Medulla oblongata (tissue), 1 donor: ENCODE data around the gene ATP6V0A1.
"Not testable (repeated sequence)": the region's sequence is repeated elsewhere in the genome, so short reads cannot be mapped to it uniquely, and the experiment has no call there.

Source experiments
- DNase-seq: peaks from one replicate; pipeline ENCODE4 v3.0.0-alpha.2; 2015; ENCODE audit errors: extremely low spot score

The ATP6V0A1 gene

GRCh38 chr17:42519546-42520491, 61.1 kb downstream of the ATP6V0A1 start:
- peak; percentile 94 for DNase-seq

DNA sequence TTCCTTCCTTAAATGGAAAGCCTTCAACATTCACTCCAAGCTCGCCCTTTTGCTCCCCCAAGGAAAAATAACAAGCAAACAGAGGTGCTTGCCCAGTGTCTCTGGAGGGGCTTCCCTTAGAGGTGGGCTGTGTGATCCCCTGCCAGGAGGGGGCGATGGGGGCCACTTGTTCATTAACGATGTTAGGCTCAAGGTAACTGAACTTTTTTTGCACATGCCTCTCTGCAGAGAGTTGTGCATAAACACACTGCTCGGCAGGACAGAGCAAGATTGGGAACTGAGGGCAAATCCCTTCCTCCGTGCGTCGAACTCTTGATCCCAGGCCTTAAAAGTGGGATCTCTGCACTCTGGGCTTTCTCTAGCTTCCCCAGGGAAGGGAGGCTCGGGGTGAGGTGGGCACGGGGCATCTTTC, 61.9 kb downstream of the ATP6V0A1 start:
- no peak for DNase-seq

- DNase-seq = no peak
Measured at GRCh38 chr17:42521036-42521435, 62.4 kb downstream of the ATP6V0A1 start.

- DNase-seq = no peak
Measured at GRCh38 chr17:42521666-42522262, 63.1 kb downstream of the ATP6V0A1 start.

DNA sequence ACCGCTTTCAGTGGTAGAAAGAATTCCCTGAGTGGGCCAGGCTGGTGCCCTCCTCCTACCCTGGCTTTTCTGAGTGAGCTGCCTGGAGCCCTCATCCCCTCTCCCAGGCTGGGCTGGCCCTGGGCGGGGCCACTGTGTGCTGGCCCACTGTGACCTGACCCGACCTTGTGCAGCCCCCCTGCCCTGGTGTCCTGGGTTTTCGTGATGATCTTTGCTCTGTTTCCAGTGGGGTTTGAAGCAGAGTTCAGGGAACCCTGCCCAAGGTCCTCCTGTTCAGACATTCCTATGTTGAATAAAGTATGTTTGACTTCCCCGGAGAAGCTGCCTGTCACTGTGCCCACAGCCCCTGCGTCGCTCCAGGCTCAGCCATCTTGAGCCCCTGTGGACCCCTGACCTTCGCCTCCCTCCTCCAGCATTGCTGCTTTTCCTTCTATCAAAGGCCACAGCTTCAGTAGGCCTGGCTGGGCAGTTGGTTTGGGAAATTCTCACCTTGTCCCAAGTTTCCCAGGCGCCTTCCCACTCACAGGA, 63.6 kb downstream of the ATP6V0A1 start:
- DNase-seq = no peak

DNA sequence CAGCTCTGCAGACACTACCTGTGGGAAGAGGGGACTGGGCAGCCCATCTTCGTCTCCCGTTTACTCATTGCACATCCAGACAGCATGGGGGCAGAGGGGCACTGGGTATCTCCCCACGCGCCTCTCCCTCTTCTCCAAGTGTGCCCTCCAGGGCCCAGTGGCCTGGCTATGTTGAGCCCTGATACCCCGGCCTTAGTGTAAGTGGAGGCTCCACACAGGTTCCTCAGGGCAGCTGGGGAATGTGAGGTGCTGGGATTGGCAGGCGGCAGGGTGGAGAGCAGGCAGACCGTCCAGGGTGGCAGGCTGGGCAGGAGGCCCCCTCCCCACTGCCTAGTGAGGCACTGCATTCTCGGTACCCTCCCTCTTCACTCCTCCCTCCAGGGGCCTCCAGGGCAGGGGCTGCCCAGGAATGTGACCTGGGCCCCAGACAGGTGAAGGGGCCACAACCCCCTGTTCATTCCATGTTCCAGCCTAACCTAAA, 64.2 kb downstream of the ATP6V0A1 start:
- no peak for DNase-seq

GRCh38 chr17:42525221-42525620, 66.5 kb downstream of the ATP6V0A1 start:
- DNase-seq = no peak

- DNase-seq = no peak
Measured at GRCh38 chr17:42526031-42526444, 67.4 kb downstream of the ATP6V0A1 start.

- DNase-seq = no peak
Measured at GRCh38 chr17:42527932-42528331, 69.3 kb downstream of the ATP6V0A1 start.

GRCh38 chr17:42529061-42529460, 70.4 kb downstream of the ATP6V0A1 start:
- no peak for DNase-seq

GRCh38 chr17:42530952-42531454, 72.3 kb downstream of the ATP6V0A1 start:
- DNase-seq = no peak

GRCh38 chr17:42531455-42532354, 73.0 kb downstream of the ATP6V0A1 start:
- peak; percentile 62 for DNase-seq

DNA sequence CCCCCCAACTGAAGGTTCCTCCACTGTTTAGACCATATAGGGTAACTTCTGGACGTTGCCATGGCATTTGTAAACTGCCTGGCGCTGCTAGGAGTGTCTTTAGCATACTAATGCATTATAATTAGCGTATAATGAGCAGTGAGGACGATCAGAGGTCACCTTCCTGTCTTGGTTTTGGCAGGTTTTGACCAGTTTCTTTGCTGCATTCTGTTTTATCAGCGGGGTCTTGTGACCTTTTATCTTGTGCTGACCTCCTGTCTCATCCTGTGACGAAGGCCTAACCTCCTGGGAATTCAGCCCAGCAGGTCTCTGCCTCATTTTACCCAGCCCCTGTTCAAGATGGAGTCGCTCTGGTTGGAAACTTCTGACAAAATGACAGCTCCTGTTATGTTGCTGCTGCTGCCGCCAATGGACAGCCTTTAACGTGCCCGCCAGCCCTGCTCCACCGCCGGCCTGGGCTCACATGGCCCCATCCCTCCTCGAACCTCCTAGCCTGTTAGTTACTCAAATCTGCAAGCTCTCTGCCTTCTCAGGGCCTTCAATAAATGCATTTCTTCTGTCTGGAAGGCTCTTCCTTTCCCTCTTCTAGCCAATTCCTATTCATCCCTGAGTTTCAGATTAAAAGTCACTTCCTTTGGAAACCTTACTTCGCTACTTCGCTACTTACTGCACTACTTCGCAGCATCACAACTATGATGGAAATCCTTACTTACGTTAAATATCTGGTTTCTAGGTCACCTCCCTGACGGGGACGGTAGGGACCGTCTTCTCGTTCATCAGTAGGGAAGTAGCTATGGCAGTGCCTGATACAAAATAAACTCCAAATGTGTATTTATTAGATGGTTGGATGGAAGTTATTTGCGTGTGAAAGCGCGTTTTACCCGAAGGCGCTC, 76.7 kb downstream of the ATP6V0A1 start:
- no peak for DNase-seq

- peak; percentile 97 for DNase-seq
Measured at GRCh38 chr17:42536048-42536371, 77.3 kb downstream of the ATP6V0A1 start, which contains the start of gene NAGLU. Gene NAGLU (plus strand): TSS chr17:42536241. CDS start chr17:42536273, 32 bp downstream.

GRCh38 chr17:42536372-42537155, 77.9 kb downstream of the ATP6V0A1 start:
- DNase-seq = peak; percentile 60

GRCh38 chr17:42537156-42537805, 78.6 kb downstream of the ATP6V0A1 start:
- DNase-seq = no peak

- DNase-seq = no peak
Measured at GRCh38 chr17:42537826-42538451, 79.3 kb downstream of the ATP6V0A1 start.

- no peak for DNase-seq
Measured at GRCh38 chr17:42538482-42538881, 79.8 kb downstream of the ATP6V0A1 start.

DNA sequence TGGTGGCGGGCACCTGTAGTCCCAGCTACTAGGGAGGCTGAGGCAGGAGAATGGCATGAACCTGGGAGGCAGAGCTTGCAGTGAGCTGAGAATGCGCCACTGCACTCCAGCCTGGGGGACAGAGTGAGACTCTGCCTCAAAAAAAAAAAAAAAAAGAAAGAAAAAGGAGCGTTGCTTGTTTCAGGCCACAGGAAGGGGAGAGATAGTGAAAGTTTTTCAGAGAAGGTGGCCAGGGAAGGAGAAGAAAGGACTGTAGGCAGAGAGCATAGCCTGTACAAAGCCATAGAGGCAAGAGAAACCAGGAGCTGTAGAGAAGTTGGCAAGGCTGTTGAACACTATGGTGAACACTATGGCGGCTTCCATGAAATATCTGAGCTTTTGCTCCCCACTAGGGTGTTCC, 81.9 kb downstream of the ATP6V0A1 start:
- not testable (repeated sequence) for DNase-seq
